GM11168 (cell line): ENCODE measurements around the gene TFPT.

Experiments used
- in situ Hi-C: fragments of 300-500 bp; cut with MboI; formaldehyde crosslinking; loops from one replicate; pipeline ENCODE4 v1.12.0; 2022; ENCODE audit warnings: low sequenced_read_pairs; ENCODE audit not compliant: unreplicated experiment

TFPT gene

DNA sequence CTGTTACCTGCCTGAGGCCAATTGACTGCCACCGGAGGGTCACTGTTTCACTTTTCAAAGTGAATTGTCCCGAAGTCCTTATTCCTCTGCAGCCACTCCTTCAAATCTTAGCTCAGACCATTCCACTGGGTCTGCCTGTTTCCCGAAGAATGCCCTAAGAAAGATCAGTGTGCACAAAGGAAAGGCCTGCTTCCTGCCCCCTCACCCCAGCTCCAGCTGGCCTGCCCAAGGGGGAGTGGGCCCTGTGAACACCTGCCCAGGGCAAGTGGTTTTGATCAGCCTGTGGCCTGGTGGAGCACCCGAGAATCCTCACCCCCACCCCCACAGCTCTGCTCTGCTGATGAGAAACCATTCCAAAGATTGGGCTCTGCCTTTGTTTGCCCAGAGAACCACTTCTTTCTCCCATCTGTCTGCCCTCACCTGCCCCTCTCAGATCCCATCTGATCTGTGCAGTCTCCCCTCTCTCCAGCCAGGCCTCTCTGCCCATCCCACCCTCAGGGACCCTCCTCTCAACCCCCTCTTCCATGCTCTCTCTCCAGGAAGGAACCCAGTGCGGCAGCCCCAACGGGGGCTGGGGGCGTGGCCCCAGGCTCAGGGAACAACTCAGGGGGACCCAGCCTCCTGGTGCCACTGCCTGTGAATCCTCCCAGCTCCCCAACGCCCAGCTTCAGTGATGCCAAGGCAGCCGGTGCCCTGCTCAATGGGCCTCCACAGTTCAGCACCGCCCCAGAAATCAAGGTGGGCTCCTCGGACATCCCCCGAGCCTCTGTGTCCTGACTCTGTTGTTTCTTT, 33.8 kb upstream of the TFPT start:
- in situ Hi-C loops: no loop called here

DNA sequence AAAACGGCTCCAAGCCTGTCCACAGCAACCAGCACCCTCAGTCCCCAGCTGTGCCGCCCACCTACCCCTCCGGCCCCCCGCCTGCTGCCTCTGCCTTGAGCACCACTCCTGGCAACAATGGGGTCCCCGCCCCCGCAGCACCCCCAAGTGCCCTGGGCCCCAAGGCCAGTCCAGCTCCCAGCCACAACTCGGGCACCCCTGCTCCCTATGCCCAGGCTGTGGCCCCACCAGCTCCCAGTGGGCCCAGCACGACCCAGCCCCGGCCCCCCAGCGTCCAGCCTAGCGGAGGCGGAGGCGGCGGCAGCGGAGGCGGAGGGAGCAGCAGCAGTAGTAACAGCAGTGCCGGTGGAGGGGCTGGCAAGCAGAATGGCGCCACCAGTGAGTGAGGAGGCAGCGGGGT, 32.7 kb upstream of the TFPT start:
- in situ Hi-C loops: no loop called here

DNA sequence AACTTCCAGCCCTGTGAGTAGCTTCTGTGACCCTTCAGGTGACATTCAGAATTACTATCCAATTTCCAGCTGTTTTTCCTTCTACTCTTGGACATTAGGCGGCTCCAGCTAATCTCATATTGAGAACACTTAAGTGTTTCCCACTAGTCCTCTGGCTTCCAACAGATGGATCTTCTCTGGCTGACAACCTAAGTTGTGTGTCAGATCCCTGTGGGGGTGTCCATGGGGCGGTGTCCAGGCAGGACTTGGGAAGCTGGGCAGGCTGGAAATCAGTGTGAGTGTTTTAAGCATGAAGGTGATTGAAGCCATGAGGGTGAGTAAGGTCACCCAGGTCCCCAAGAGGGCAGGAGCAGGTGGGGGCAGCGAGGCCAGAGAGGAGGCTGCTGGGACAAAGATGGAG, 32.2 kb upstream of the TFPT start:
- in situ Hi-C loops: no loop called here

DNA sequence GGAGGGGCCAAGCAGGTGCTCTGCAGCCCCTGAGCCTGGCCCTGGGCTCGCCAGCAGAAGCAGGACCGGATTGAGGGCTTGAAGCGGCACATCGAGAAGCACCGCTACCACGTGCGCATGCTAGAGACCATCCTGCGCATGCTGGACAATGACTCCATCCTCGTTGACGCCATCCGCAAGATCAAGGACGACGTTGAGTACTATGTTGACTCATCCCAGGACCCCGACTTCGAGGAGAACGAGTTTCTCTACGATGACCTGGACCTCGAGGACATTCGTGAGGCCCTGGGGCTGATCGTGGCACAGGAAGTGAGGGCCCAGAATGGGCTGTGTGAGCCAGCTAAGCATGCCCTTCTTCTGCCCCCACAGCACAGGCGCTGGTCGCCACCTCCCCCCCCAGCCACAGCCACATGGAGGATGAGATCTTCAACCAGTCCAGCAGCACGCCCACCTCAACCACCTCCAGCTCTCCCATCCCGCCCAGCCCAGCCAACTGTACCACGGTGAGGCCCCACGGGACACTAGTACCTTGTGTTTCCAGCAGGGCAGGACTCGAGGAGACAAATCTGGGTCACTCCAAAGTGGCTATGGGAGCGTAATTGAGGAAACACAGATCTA, 30.2 kb upstream of the TFPT start:
- in situ Hi-C loops: no loop called here

DNA sequence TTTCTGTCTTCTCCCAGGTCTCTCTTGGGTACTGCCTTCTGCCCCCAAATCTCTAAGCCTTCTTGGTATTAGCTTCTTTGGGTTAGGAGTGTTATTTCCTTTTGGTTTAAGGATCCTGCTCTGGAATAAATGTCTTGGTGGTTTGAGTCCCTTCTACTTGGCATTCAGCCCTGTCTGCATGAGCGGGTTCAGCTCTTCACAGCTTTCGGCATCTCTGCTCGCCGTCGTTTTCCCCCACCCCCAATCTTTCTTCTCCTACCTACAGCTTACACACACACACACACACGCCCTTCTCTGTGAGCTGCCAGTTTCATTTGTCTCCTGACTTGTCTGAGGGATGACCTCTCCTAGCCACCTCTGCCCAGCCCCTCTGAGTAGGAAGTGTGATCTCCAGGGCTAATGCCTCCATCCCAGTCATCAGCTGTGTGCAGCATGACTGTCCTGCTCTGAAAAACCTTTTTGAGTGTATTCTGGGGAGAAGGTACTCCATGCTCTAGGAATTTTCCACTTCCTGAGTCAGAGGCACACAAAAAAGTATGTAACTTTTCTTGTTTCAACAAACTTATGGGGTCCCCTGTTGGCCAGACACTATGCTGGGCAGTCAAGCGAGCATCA, 26.8 kb upstream of the TFPT start:
- in situ Hi-C loops: no loop called here

DNA sequence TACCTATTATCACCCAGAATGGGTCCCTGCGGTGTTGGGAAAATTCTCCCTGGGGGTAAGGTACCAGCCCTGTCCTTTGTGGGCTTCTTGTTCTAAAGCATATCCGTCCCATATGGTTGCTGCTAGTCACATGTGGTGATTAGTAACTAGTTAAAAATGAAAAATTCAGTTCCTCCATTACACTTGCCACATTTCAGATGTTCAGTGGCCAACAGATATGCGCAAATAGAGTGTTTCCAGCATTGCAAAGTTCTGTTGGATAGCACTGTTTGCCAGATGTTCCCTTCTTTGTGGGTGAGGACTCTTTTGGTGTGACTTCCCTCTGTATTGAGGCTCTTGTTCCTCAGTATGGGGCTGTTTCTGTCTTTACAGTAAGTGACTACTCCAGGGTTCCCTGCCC, 25.9 kb upstream of the TFPT start:
- in situ Hi-C loops: no loop called here

DNA sequence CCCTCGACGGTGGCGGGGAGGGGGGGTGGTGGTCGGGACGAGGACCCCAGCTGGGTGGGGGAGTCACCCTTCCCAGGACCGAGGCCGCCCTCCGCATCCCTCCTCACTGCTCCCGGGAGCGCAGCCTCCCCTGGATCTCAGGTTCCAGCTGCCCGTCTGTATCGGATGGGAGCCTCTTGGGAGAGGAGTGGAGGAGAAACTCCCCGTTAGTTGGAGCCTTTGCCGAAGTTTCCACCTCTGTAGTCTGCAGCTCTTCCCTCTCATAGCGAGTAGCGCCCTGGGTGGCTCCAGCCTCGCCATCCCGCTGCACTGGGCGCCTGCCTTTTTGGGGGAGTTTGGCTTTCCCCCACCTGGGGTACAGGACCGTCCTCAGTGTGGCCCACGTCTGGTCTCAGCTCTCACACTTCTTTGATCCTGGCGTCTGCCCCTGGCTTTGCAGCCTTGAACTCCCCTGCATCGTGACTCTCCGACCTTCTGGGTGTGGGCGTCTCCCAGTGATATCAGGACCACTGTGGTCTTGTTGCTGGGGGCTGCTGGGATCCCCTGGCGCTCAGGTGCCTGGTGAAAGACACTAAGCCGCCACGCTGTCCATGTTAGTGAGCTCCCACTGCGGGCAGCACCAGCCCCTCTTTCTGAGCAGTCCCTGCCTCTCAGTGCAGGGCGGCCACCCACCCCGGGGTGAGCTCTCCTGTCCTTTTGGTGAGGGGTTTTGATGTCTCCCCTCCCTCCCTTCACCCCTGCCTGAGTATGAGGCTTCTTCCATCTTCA, 23.2 kb upstream of the TFPT start:
- in situ Hi-C loops: no loop called here

DNA sequence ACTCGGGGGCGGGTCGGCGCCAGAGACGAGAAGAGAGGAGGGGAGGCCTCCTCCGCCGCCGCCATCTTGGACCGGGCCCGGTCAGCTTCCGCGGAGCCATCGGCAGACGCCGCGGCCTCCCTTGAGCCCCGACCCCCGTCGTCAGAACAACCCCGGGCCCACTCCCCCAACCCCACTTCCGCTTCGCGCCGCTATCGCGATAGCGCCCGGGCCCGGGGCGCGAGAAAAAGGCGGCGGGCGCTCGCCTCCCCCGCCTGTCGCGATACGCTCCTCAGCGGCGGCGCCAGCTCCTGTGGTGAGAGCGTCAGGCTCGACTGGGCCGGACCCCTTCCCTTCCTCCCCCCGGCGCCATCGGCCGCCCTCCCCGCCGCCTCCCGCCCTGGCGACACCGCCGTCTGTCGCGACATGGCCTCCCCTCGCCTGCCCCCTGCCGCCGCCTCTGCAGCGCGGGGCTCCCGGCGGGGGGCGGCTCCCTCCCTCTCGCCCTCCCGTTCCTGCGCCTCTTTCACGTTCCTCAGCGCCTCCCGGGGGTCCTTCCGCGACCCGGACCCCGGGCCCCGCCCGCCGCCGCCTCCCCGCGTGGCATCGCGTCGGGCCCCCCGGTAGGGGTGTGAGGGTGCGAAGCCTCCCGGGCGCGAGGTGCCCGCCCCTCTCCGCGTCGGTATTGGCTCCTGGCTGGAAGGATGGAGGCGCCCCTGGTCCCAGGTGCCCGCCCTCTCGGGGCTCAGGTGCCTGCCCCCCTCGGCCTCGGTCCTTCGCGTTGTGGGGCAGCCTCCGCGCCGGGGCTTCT, 22.4 kb upstream of the TFPT start, which contains the start of gene CNOT3:
Gene CNOT3, plus strand, starts transcription at position 64 of the 790 bp plus-strand sequence. CDS start 5,217 bp downstream, outside the sequence.
- in situ Hi-C loops: no loop called here

DNA sequence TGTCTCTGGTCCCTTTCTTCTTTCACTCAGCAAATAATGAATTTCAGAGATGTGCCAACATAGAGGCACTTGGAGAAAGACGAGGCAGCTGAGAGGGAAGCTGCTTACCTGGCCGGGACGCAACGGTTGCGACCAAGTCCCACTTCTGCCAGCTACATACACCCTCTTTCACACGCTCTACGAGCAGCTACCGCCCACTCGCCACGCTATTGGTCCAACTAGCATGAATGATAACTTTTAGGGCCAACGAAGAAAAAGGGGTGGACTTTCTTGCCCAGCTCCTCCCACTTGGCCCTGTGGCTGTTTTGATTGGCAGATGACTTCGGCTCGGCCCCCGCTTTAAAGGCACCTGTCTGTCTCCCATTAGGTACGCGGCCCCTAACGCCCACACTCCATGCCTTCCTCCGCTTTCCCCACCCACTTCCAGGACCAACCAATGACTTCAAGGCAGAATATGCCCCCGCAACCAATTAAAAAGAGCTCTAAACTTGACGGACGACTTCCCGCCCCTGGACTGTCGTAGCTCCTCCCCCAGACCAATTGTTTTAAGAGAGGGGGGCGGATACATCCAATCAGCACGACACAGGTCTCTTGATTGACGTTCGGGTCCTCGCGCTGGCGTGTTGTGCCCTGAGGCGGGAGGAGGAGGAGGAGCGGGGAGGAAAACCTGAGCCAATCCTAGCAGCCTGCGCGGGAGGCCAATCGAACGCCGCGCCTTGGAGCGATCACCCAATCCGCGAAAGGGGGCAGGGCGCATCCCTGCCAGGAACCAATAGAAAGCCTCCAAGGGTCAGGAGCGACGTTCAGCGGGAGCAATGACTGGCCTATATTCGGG, 21.6 kb upstream of the TFPT start:
- in situ Hi-C loops: no loop called here

DNA sequence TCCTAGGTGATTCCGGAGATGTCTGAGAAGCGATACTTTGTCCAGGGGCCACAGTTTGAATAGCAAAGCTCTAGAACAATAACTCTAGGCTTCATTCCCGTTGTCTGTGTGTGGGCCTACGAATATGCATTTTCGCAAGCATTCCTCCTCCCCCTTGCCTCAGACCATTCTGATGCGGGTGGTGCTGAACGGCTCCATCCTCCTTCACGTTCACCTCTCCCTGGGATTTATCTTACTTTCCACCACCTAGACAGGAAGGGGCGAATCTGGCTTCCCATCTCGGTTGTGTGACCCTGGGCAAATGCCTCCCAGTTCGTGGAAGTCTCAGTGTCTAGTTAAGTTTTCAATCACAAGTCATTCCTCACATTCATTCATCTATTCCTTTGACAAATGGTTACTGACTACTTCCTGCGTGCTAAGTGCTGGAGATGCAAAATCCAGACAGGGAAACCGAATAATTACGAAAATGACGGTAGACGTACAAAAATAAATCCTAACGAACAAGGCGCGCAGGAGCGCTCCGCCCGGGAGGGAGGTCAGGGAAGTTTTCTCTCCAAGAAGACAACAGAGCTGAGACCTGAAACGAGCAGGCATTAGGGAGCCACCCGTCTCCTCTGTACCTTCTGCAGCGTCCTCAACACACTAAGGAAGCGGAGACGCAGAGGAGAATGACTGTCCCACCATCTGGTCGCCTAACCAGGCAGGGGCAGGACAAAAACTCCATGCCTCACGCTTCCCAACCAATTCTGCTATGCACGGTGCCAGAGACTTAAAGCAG, 20.8 kb upstream of the TFPT start:
- in situ Hi-C loops: no loop called here

DNA sequence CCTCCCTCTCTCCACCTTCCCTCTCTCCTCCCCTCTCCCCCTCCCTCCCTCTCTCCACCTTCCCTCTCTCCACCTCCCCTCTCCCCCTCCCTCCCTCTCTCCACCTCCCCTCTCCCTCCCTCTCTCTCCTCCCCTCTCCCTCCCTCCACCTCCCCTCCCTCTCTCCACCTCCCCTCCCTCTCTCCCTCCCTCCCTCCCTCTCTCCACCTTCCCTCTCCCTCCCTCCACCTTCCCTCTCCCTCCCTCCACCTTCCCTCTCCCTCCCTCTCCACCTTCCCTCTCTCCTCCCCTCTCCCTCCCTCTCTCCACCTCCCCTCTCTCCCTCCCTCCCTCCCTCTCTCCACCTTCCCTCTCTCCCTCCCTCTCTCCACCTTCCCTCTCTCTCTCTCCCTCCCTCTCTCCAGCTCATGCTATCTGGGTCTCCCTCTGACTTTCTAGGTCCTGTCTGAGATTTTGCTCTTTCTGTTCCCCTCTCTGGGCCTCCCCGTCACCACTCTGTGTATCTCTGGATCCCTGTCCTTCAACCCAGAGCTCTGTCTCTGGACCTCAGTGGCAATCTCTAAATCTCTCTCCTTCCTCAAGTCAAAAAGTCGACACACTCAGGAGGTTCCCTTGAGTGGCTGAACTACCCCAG, 18.6 kb upstream of the TFPT start:
- in situ Hi-C loops: no loop called here

DNA sequence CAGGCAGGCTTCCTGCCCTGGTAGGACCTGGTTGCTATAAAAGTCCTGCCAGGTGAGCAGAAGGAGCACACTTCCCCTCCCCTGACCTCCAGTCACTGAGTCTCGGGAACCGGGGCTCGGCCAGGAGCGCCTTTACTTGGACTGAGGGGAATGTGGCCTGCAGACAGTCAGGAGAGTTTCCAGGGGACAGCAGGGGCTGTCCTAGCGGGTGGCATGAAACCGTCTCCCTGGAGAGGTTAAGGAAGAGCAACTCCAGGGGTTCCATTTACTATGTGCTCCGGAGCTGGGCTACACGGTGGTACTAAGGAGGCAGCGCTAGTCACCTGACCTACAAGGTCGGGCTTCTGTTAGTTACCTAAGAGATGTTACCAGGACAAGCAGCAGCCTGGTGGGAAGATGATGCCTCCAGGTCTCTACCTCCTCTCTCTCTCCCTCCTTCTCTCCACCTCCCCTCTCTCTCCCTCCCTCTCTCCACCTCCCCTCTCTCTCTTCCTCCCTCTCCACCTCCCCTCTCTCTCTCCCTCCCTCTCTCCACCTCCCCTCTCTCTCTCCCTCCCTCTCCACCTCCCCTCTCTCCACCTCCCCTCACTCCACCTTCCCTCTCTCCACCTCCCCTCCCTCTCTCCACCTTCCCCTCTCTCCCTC, 18.0 kb upstream of the TFPT start:
- in situ Hi-C loops: no loop called here

DNA sequence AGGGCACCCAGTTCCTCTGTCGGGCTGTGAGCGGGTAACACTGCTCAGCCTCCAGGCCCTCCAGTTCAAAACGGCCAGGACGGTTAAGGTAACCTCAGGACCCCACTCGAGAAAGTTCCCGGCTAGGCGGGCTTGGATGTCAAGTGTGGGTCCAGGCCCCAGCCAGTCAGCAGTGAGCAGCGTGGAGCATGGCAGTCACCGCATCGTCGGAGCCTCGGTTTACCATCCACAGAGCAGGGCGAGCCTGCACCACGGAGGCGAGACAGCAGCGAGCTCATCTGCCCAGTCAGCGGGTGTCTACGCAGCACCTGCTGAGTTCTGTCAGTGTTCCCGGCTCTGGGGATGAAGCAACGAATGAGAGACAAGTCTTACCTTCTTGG, 14.2 kb upstream of the TFPT start:
- in situ Hi-C loops: no loop called here

DNA sequence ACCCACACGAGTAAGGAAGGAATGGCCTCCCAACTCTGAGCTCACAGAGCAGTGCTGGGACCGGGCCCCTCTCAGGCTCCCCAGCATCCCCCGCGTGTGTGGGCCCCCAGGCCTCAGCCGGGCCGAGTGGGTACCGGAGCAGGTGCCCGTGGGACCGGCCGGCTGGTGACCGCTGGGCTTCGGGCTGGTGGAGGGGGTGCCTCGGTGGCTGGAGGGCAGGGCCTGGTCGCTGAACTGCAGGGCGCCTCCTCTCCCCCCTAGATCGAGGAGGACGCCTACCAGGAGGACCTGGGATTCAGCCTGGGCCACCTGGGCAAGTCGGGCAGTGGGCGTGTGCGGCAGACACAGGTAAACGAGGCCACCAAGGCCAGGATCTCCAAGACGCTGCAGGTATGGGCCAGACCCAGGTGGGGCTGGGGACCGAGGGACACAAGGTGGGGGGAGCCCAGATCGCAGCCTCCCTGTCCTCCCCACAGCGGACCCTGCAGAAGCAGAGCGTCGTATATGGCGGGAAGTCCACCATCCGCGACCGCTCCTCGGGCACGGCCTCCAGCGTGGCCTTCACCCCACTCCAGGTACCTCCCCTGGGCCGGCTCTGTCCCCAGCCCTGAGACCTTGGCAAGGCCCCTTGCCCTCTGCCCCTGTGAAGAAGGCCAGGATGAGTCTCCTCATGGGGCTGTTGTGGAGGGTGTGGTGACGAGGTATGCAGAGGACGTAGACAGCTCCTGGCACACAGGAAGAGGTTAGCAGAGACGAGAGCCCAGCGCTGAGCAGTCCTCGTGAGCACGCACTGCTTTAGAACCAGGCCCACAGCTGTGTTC, 13.5 kb upstream of the TFPT start:
- in situ Hi-C loops: no loop called here

DNA sequence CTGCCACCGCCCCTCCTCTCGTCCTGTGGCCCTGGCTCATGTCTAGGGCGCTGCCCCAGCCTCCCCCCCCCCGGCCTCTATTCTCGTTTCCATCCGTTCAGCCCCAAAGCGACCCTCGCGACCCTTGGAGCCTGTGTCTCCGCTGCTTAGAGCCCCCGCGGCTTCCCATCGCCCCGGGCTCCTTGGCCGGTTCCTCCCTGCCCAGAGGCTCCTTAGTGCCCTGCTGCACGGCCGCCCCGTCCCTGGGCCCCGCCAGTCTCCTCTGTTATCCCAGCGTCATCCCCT, 12.9 kb upstream of the TFPT start:
- in situ Hi-C loops: no loop called here

DNA sequence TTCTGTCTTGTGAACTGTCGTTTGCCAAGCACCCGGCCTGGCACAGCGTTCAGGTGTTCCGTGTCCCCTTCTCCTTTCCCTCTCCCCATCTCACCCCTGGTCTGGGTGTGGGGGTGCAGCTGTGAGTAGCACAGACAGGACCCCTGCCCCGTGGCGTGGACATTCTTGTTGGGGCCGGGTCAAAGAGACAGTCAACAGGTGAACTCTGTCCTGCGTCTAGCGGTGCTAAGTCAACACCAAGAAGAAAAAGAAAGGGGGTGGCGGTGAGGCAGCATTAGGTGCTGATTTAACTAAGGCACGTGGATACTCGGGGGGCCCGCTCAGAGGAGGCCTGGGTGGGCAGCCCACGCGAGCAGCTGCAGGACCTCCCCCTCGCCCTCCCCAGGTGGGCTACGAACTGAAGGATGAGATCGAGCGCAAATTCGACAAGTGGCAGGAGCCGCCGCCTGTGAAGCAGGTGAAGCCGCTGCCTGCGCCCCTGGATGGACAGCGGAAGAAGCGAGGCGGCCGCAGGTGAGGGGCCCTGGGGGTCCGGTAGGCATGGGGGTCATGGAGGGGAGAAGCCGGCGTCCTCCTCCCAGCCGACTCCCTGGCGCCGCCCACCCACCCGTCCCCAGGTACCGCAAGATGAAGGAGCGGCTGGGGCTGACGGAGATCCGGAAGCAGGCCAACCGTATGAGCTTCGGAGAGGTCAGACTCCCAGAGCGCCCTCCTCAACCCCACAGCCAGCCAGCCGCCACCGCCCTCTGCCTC, 12.4 kb upstream of the TFPT start:
- in situ Hi-C loops: no loop called here
